Hematopoietic multipotent progenitor cell (in vitro differentiated cells): Measurements from ENCODE around the gene SCEL. TPM values are rescaled to one million over a fixed set of nuclear protein-coding genes. Genes with fewer than 3 reads are reported as not detected.

Experiments used
- DNase-seq, 3 donors: peaks; one replicate each; pipeline ENCODE4 v3.0.0-alpha.2; 2011 to 2015; ENCODE audit warnings: low read depth in 2 of 3, low spot score in 2 of 3
- total RNA-seq: library from RNA; depleted of rRNA; stranded (reverse); fragments of >200 nt; gene quantifications from one replicate; pipeline ENCODE4 v1.2.3, GENCODE V29; 2012

SCEL gene
- total RNA-seq, 1 donor, result not detected

DNA sequence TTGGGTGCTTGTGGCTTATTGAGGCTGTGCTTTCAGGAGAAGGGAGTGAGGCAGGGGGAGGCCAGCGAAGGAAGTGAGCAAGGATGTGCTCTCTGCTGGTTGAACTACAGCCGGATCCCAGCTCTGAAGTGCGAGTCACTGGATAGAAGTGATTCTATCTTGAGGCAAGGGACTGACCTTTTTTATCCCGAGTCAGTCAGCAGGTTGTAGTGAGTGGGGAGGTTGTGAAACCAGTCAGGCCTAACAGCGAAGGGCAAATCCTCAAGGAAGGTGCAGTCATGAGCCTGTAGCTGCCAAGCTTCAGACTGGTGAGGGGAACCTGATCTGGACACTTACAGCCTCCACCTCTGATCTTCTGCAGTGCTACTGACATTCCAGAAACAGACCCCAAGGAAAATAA, 18.6 kb downstream of the SCEL start:
- no peak for DNase-seq

DNA sequence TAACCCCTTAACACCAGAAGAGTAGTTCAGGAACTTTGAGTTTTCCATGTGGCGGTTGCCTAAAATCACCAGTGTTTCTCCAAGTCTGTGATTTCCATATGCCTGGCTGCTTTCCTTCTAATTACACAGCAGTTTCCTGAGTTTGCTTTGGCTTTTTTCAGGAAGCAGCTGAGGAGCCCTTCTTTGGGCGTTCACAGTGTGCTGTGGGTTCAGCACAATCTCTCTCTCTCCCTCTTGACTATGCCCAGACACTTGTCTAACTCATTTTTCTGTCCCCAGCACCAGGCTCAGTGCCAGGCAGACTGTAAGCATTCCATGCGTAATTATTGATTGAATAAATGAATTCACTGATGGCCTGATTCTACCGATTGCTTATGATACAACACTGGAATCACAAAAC, 19.7 kb downstream of the SCEL start:
- no peak for DNase-seq

DNA sequence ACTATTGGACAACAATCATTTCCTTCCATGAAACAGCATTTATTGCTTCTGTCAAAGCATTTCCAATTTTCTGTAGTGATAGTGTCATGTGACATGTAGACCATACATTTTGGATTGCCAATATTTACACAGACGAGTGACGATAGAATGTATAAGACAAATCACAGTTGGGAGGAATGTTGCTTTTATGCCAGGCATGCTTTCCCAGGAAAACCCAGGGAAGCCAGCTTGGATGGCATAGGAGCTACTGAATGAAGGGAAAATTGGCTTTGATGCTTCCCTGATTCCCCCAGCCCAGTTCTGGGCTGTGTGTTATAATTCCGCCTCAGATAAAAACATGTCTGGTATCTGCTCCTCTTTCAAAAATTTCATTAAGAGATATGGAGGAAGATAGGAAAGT, 22.5 kb downstream of the SCEL start:
- no peak for DNase-seq

DNA sequence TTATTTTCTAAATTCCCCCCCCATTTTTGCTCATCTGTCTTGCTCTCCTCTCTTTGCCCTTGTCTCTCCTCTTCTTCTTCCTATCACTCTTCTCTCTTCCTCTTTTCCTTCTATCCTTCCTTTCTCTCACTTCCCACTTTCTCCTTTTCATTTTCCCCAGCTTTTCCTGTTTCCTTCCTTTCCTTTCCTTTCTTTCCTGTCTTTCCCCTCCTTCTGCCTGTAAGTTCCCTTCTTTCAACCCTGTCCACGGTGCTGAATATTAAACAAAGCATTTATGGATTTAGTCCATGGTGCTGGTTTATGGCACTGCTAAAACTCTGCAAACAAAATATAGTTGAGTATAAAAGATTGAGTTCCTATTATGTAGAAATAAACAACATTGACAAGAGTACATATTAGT, 27.6 kb downstream of the SCEL start:
- peak in 1 of 3 donors; percentile 36 for DNase-seq

DNA sequence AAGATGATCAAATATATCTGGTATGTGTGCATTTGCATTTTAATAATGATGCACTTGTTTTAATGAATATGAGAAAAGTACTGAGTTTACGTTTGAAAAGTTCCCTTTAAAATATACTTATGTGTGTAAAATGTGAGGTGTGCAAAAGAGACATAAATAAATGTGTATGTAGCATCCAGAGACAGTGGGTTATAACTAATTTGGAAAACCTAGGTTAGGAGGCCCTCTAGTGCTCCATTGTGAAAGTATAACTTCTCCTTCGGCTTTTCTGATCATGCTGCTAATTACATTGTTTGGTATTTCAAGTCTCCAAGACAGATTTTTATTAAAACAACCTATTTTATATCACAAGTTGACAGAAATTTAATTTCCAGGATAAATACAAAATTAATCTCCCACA, 30.1 kb downstream of the SCEL start:
- peak in 2 of 3 donors; percentile 29 to 68 for DNase-seq

DNA sequence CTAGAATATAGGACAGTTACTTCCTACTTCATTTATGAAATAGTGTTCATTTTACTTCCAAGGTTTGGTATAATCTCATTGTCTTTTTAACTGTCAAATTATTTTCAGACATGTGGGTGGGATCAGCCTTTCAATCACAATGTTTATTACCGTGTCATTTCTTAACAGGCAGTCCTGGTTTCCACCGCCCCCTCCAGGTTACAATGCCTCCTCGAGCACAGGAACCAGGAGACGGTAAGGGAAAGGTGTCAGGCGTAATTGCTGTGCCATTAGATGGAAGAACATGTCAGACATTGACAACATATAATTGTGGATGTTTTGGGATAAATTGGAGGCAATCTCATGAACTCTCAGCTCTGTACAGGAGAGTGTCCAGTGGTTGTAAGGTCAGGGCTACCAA, 36.5 kb downstream of the SCEL start:
- no peak for DNase-seq

DNA sequence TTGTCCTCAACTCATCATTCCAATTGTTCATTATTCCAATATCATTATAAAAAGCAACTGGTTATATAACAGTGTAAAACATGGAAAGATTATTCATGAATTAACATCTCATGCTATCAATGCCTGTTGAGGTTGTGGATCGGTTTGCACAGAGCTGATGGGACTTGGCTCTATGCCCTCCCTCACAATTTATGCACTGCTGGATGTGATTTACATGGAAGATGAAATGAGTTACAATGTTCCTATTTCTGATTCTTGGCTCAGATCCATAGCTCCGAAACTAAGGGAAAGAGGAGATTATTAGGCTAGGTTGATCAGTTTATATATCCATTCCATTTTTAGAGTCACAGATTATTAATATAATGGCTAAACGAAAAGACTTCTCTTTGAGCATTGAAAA, 38.6 kb downstream of the SCEL start:
- DNase-seq, result no peak

DNA sequence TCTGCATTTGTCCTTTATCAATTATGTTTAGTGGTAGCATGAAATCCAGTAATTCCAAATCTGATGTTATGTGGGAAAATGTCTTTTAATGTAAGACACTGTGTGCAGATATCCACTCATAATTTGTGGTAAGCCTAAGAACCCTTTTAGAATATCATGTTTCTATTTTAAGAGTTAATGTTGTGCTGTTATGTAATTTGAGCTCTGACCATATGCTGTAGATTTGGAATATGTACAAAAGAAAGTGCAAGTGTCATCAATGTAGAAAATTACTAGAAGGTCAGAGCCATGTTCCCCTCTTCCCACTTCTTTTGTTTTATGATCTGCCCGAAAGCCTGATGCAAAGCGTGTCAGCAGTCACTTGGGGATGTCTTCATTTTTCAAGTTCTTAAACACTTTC, 44.5 kb downstream of the SCEL start:
- DNase-seq, result no peak

DNA sequence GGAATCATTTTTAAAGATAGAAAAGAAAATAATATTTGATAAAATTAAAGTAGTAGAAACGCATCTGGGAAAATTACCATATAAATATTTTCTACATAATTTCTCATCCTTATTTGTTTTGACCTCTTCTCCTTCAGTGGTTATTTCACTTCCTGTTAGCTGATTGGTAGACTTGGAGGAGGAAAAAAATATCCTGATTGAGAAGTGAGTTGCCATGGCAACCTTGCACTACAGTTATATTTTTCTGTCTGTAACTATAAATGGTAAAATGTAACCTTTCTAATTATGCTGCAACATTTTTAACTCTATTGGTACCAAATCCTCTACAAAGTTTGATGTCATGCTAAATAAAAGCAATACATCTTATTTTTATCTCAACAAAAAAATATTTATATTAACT, 45.2 kb downstream of the SCEL start:
- DNase-seq, result no peak

DNA sequence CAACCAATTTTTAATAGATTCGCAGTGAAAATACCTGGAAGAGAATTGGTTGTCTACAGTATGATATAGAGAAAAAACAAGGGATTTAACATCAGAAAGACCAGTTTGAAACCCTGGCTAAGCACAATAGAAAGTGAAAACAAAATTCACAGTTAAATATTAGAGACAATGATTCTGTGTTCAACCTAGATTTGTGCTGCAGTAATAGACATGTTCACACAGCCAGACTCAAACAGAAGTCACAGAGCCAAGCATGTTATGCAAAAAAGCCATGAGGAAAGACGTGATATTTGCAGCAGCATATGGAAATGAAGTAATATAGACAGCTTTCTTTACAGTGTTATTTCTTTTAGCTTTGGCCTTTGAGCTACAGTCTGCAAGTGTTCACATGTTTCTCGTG, 48.1 kb downstream of the SCEL start:
- no peak for DNase-seq

DNA sequence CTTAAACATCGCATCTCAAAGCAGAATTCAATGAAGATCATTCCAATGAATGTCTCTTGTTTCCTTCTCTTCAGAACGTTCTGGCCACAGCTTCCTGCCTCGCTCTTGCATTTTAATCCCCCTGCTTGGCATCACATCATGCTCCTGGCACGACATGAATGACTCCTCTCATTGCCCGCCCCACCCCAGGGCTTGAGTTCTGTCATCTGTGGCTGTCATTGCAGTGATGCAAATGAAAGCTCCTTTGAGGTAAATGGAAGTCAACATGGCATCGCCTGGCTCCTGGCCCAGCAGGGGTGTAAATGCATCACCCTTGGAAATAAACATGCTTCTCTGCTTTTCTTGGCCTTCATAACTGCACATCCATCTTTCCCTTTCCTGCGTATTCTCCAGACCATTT, 48.6 kb downstream of the SCEL start:
- DNase-seq, result no peak

DNA sequence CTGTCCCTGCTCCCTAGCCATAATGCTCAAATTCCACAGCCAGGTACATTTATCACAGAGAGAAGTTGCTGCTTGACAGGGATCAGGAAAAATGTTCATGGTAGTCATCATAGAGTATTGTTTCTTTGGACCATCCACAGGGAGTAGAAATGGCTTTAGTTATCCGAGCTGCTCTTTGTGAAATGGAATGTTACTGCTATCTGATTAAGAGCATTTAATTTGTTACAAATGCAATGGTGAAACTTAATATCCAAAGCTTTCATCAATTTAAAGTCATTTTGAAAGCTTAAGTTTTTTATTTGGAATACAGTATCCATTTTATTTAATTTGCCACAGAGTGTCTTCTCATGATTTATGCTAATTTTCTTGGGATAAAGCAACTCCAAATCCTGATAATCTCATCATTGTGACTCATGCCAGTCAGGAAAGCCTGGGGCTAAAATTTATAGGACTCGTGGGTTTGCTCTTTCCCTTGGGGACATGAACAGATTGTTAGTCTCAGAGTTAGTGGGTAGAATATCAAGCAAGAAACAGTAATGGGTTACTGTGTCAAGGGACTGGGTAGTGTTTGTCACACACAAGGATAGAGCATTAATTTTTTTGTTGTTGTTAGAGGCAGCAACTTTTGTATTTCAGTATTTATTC, 59.8 kb downstream of the SCEL start:
- no peak for DNase-seq

DNA sequence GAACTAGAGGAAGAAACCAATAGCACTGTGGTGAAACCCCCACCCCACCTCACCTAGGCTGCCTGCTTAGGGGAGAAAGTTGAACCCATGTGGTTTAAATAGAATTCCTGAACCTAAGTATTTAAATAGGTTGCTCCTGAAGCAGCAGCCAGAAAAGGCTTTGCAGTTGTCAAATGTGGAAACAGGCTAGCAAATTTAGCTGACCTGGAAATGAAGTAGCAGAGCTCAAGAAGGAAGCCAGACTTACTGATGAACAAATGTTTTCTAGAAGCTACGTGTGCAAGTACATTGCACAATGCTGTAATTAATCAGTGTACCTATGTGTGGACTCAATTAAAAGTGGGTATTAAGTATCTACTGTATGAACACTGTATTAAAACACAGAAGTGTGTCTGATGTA, 61.3 kb downstream of the SCEL start:
- no peak for DNase-seq

DNA sequence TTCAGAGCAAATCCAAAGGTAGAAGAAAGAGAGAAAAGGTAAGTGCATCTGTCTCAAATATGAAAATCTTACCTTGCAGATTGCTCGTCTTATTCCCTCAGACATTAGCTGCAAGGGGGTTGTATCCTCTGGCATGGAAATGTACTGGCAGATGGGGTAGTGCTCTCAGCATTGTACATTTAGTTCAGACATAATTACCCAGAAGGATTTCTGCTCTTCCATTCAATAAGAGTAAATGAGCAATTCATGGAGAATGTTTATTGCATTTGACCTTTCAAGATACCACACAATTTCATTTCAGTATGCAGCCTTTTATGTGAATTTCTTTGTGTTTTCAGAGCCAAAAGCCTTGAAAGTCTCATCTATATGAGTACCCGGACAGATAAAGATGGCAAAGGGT, 63.8 kb downstream of the SCEL start:
- no peak for DNase-seq

DNA sequence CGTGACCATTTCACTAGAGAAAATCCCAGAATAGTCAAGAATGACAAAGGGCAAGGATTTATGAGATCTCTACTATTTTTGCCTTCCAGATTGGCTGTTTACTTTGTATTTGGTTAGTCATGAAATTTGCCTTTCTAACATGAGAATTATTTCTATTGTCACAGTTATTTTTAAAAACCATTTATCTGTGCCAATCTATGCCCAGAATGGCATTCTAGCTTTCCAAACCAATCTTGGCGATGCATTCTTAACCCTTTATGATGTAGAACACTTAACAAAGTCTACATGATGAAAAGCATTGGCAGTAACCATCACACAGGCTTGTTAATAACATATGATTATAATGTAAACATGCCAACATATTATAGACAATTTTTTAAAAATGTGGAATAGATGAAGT, 65.2 kb downstream of the SCEL start:
- DNase-seq, result no peak

DNA sequence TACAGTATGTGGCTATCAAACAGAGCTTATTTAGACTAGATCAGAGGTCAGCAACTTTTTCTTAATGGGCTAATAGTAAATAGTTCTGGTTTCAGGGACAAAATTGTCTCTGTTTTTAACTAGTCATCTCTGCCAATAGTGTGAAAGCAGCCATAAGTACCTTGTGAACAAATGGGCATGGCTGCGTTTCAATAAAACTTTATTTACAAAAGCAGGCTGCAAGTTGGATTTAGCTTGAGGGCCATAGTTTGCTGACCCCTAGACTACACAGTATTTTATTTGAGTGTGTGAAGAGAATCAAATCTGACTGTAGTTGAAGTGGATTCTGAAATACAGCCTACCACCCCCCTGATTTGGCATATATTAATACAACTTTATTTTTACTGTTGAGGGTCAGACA, 75.6 kb downstream of the SCEL start:
- DNase-seq, result no peak

DNA sequence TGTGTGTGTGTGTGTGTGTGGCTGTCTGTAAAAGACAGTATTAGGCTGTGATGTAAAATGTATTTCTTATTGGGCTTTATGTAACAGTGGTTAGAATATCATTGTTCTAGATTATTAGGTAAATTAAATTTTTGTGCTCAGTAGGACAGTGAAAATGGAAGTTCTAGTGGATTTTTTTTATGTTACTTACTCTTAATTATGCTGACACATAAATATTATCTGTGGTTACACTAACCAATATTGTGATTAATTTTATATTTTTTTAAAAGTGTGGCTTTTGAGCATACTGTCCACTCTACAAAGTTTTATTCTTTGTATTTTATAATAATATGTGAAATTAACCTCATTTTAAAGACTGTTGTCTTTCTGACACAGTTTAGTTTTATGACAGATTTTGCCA, 80.5 kb downstream of the SCEL start:
- no peak for DNase-seq

DNA sequence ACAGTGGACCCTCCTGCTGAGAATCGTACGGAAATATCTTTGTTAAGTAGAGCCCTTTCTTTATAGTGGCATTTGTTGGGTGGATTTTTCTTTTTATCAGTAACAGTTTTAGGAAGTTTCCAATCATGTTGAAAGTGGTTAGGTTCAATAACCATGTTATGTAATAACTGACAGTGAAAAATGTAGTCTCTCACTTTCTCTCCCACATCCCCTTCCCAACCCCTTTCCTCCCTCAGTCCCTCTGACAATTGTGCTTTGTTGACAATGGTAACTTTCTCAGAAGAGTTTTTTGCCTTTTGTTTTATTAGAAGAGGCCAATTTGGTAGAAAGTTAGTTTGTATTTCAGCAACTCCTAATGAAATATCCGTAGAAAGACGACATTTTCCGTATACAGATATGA, 84.1 kb downstream of the SCEL start:
- no peak for DNase-seq

DNA sequence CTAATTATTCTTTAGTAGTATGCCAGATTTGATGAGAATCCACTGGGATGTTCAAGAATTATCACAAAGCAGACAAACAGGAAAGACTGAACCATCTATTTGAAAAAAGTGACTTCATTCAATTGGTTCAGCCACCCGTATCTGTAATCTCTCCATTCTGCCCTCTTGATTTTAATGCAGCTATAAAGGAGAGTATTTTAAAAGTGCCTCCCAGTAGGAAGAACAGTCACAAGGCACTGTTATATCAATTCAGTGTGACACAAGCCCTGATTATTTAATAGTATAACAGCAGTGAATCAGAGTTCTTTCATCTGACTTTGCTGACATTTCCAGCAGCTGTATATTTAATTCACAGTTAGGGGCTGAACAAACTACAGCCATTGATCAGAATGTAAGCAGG, 84.6 kb downstream of the SCEL start:
- DNase-seq, result no peak

DNA sequence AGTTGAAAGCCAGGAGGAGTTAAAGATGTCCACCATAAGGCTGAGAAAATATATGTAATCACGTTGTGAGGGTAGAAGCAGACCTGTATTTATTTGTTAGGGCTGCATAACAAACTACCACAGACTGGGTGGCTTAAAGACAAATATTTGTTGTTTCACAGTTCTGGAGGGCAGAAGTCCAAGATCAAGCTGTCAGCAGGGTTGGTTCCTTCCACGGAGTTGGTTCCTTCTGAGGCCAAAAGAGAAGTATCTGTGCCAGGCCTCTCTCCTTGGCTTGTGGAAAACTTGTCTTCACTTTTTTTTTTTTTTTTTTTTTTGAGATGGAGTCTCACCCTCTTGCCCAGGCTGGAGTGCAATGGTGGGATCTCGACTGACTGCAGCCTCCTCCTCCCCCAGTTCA, 88.3 kb downstream of the SCEL start:
- no peak for DNase-seq

DNA sequence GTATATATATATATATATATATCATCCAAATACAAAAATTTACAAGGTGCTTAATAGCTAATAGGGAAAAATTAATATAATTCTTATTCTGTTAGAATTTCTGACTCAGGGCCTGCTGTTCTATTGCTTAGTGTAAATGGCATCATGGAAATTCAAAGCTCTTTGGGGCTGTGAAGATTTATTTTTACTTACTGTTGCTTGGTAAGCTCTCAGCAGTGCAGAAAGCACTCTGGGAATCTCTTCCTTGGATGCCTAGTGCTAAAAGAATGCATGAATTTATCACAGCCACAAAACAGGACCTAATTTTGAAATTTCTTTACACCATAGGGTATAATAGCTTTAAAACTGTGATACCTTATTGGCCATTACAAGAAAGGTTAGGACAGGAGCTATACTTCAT, 92.7 kb downstream of the SCEL start:
- DNase-seq, result no peak

DNA sequence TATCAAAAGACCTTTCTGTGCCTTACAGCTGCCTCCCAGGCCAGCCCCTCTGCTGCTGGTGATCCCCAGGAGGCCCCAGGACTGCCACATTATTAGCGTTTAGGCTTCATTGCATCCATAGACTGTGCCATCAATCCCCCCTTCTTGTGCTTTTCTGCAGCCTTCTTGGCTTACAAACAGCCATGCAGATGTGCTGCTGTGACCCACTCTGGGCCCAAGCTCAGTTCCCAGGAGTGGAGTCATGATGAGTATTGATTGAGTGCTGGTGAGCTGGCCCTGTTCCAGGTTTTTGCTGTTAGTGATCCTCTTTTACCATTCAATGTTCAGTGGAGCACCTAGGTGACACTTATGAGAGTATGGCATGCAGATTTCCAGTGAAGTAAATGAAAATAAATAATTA, 102.1 kb downstream of the SCEL start:
- DNase-seq, result no peak

DNA sequence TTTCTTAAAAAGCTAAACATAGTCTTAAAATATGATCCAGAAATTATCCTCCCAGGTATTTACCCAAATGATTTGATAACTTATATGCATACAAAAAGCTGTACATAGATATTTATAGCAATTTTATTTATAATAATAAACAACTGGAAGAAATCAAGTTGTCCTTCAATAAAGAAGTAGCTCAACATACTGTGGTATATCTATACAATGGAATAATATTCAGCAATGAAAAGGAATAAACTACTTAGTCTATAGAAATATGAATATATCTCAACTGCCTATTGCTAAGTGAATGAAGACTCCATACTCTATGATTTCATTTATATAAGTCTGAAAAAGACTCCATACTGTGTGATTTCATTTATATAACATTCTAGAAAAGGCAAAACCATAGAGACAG, 114.9 kb downstream of the SCEL start:
- DNase-seq, result no peak
